ENCODE results near the gene SH3RF3.

The SH3RF3 gene

DNA sequence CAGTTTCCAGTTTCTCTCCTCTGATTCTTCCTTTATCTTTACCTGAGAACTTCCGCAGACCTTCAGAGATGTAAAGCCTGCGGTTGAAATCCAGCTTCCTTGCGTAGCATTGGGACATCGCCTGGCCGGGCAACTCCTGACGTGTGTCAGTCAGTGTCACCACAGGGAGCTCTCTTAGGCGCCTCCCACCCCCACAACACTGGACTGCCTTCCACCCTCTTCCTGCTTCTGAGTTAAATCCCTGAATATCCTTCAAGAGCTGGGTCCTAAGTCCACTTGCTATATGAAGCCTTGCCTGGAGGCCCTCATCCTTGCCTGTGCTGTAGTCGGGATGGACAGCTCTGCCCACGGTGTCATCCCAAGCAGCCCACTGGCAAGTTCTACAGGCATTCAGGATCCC lies 305.3 kb downstream of the SH3RF3 start:
- DNase-seq (ENCODE audit: low read depth, low spot score), result no peak

DNA sequence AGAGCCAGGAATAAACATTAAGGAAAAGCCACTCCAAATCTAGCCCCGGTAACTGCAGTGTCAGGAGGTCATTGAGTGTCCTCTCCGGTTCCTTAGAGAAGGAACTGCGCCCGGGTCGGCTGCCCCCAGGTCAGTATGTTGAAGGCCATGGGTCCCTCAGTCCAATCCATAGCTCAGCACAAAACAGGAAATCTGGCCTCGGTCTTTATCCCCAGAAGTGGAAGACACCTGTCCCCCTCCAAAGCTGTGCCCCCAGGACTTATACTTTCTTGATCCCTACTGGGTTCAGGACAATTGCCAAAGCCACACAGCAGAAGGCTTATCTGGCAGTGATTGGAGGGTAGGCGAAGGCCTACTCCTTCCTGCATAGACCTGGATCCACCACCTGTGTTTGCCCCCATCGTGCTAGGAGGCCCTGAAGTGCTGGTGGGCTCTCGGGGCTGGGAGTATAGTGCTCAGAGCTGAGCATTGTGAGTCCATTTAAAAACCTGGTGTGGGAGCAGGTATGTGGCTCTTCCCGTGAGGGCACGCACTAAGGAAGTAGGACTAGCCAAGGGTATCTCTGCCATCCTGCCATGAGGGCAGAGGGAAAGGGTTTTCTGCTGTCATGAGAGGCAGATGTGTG lies 306.2 kb downstream of the SH3RF3 start:
- no peak for DNase-seq (ENCODE audit: low read depth, low spot score)

DNA sequence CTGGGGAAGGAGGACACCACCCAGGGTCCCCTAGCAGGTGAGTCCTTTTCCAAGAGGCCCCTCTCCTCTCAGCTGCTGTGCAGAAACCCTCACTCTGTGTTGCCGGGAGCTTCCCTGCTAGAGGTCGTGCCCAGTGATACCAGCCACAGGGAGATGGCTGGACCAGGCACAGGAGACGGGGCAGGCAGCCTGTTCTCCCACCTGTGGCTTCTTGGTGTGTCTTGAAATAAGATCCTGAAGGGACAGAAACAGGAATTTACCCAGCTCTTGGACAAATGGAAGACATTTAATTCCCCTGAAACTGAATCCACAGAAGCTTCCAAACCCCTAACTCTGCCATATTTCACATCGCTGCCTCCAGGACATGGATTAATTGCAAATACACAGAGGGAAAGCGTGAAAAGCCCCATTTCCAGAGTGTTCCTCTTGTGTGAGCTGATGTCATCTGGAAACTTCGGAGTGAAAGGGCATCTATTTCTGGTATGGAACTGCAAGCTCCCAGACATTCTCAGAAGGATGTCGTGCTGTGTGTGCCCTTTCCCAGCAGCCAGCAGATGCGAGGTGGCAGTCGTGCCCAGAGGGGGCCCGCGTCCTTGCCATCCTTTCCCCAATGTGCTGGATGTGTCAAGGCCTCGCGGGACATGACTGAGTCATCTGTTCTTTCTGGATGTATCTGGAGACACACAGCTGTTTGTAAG lies 307.0 kb downstream of the SH3RF3 start:
- no peak for DNase-seq (ENCODE audit: low read depth, low spot score)

GRCh38 chr2:109436610-109437225 lies 307.7 kb downstream of the SH3RF3 start:
- no peak for DNase-seq (ENCODE audit: low read depth, low spot score)

DNA sequence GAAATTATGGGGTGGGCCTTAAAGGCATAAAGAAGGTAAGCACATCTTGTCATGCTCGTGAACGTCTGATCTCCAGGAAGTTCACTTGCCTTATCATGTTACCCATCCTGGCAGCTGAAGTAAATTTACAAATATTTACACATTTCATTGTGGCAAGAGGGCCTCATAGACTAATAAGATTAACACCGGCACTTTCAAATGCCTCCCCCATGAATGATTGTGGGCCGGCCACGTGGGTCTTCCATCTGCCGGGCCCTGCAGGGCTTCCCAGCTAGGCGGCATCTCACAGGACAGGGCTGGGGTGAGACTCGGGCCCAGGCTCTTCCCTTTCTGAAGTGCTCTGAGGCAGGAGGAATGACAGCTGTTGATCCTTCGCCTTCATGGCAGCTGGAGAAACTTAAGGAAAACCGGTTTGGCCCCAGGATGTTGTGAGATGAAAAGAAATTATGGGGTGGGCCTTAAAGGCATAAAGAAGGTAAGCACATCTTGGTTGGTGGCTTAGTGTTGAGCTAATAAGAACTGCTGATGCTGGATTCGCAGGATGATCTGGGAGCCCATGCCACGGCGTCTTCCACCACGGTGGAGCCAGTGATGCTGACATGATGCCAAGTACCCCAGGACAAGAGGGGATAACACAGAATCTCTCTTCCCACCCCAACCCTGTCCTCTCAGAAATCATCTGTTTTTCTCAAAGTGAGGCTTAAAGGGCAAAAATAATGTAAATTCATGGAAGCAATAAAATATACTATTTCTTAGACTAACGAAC lies 308.5 kb downstream of the SH3RF3 start:
- DNase-seq (ENCODE audit: low read depth, low spot score), result no peak

GRCh38 chr2:109438146-109438545 lies 309.1 kb downstream of the SH3RF3 start:
- no peak for DNase-seq (ENCODE audit: low read depth, low spot score)

- DNase-seq (ENCODE audit: low read depth, low spot score), result no peak
Observed at GRCh38 chr2:109438773-109439389, 309.9 kb downstream of the SH3RF3 start.

- no peak for DNase-seq (ENCODE audit: low read depth, low spot score)
Observed at GRCh38 chr2:109439390-109439786, 310.4 kb downstream of the SH3RF3 start.

GRCh38 chr2:109439986-109440385 lies 311.0 kb downstream of the SH3RF3 start:
- DNase-seq (ENCODE audit: low read depth, low spot score), result no peak

DNA sequence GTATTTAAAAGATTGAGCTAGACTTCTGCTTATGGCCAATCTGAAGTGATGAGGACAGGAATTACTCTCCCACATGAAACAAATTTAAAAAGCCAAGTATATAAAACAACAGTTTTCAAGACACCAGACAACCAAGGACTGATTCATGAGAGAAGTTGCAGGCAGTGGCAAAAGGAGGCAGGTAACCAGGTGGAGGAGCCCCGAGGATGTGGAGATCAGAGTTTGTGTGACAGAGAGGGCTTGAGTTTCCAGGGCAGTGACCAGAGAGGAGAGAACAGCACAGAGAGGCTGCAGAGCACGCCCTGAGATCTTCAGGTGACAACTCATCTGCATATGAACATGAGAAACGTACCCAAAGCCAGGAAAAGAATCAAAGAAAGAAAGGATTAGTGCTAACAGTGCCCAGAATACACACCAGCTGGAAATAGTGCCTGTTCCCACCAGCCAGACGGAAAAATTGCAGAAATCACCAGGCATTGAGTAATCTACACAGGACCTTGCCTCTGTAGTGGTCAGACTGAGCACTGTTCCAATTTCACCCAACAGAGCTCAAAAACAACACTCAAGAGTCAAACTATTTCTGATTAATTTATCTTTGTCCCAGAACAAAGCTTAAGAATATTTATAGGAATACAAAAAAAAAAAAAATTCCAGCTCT lies 311.6 kb downstream of the SH3RF3 start:
- no peak for DNase-seq (ENCODE audit: low read depth, low spot score)

DNA sequence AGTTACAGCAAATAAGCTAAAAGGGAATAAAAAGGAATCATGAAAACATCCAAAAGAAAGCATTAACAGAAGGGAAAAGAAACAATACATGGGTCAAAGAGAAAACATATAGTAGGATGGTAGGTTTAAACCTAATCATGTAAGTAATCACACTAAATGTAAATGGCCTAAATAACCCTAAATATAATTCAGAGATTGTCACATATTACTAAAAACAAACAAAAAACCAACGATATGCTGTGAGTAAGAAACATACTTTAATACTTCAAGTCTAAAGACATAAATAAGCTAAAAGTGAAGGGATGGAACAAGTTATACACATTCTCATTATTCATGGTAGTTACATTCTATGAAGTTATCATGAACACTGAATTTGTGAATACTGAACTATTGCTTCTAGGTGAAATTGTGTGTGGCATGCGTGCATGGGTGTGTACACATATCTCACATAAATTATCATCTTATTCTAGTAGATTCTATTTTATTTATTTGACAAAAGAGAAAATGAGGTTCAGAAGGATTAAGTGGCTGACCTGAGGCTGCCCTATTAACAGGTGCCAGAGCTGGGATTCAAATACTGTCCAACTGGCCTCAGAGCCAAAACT lies 313.8 kb downstream of the SH3RF3 start:
- no peak for DNase-seq (ENCODE audit: low read depth, low spot score)

- no peak for DNase-seq (ENCODE audit: low read depth, low spot score)
Observed at GRCh38 chr2:109444916-109445315, 315.9 kb downstream of the SH3RF3 start.

DNA sequence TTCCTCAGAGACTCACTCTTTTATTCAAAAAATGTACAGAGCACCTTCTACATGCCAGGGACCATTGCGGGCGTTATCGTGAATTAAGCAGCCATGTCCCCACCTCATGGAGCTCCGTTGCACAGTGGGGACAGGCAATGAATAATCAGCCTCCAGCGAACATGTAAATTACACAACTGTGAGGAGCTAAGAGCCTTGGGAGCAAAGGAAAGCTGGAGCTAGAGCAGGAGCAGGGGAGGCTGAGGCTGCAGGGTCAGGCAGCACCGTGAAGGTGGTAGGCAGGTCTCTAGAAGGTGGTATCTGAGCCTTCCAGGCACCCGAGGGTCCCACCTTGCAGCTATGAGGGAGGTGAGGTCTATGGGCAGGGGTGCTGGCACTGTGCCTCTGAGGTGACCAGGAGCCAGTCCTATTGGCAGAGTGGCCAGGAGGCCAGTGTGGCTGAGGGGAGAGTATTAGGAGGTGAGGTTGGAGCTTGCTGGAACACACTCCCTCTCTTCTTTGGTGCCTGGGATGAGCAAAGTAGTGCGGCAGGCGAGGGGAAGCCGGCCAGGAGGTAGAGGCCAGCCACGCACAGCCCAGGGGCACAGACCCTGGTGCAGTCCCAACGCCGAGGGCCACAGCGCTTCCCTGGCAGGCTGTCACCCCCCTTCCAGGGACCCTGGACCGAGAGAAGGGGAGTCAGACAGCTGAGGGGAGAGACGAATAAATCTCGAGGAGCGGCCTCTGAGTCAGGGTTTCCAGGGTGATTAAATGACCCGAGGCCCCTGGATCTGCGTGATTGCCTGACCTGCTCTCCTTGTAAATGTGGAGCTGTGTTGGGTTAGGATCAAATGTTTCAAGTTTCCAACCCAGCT lies 317.5 kb downstream of the SH3RF3 start:
- DNase-seq (ENCODE audit: low read depth, low spot score), result no peak

GRCh38 chr2:109447251-109447661 lies 318.3 kb downstream of the SH3RF3 start:
- DNase-seq (ENCODE audit: low read depth, low spot score), result no peak

DNA sequence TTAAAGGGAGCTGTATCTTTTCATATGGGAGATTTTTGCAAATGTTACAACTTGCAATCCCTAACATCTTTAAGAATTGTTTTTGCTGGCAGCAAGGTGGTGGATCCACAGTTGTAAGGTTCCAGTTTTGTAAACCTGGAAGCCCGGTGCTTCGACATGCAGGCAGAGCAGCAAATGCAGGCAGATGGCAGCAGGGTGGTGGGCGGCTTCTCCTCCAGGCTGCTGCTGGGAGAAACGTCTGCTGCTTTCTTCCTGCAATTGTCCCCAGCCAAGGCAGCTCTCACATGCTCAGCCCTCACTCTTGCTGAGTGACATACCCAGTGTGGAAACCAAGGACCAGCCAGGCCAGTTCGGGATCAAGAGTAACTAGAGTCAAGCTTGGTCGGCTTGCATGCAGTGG lies 318.8 kb downstream of the SH3RF3 start:
- DNase-seq (ENCODE audit: low read depth, low spot score), result no peak

GRCh38 chr2:109448207-109448606 lies 319.2 kb downstream of the SH3RF3 start:
- no peak for DNase-seq (ENCODE audit: low read depth, low spot score)

- no peak for DNase-seq (ENCODE audit: low read depth, low spot score)
Observed at GRCh38 chr2:109448946-109449788, 320.2 kb downstream of the SH3RF3 start.

GRCh38 chr2:109450574-109451273 lies 321.7 kb downstream of the SH3RF3 start:
- no peak for DNase-seq (ENCODE audit: low read depth, low spot score)
